Mucosa of descending colon (tissue), 3 donors: ENCODE results near the gene PLEKHA7. TPM values are rescaled to one million over a fixed set of nuclear protein-coding genes. Genes with fewer than 3 reads are reported as not detected.
A peak's percentile ranks its signal among the peaks of the same experiment; 100 is the strongest.

Experiments used
- ATAC-seq: fragments of 200-7000 bp; cut with Tn5 transposase; one replicate; pipeline ENCODE4 v1.9.1; 2020; ENCODE audit warnings: mild to moderate bottlenecking, moderate library complexity
- DNase-seq, 3 donors: peaks; one replicate each; pipeline ENCODE4 v3.0.0-alpha.2; 2020
- H3K36me3 ChIP-seq: fragments of 200-600 bp; one replicate; pipeline ENCODE4 v1.8.0; 2021; ENCODE audit warnings: low read depth, mild to moderate bottlenecking
- H3K4me1 ChIP-seq: fragments of 200-600 bp; one replicate; pipeline ENCODE4 v1.8.0; 2021; ENCODE audit warnings: low read depth, mild to moderate bottlenecking
- H3K4me3 ChIP-seq: fragments of 200-600 bp; one replicate; pipeline ENCODE4 v1.8.0; 2021; ENCODE audit warnings: mild to moderate bottlenecking
- H3K9me3 ChIP-seq: fragments of 200-600 bp; one replicate; pipeline ENCODE4 v1.8.0; 2021; ENCODE audit warnings: mild to moderate bottlenecking
- CTCF ChIP-seq: fragments of 200-600 bp; IDR thresholded peaks from one replicate; pipeline ENCODE4 v1.8.0; 2022; ENCODE audit warnings: antibody characterized with exemption, mild to moderate bottlenecking
- intact Hi-C, 2 donors: fragments of 100-400 bp; cut with DNase I in 1 of 2; cut with micrococcal nuclease in 1 of 2; formaldehyde crosslinking; loops; one replicate each; pipeline versions ENCODE4 v1.11.0 to v1.11.1; 2022; cut with DNase I, micrococcal nuclease
- total RNA-seq, 3 donors: library from RNA; stranded (reverse); fragmentation: NEBNext Ultra II Directional in 2 of 3; extraction: Animal tissue kit (Norgen Biotek cat#: 25700) in 2 of 3; gene quantifications; one replicate each; pipeline versions ENCODE4 v1.2.1 to v1.2.4, GENCODE V29; 2021 to 2023
- donor health status: DM: no; HTN: no; CAD: no; lungs with moderate emphysema.
- donor health status: DM: no; HTN: no; CAD: no.
- donor health status: DM: no; HTN: yes; CAD: no.

The PLEKHA7 gene
- total RNA-seq, 3 donors from 2014 or later: 67.0 to 120 (median 99.6) TPM

DNA sequence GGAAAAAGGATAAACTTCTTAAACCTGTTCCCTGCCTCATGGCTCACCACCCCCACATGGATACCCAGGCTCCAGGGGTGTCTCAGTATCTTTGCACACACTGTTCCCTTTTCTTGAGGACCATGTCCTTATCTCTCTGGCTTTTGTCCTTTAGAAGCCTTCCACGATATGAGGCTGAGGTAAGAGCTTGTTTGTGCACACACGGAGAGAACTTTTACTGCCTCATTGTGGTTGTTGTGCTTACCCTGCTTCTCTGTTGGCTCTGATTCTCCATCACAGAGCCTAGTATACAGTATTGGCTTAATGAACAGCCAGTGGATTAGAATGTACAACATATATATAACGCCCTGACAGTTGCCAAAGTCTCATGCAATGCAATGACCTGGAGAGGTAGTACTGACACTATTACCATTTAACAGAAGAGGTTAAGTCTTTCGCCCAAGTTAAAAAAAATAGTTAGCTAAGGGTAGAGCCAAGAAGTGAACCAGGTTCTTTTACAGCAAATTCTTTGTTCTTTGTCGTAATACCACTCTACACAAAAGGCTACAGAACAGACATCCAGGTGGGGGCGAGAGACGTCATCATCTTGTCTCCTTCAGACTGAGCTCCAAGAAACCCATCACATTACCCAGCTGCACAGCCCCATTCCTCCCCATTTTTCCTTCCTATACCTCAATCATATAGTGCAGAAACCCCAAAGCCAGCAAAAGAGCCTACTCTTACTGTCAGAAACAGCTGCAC is 117.3 kb downstream of the PLEKHA7 start:
- no peaks in the 10 kb centered on the region for H3K36me3 ChIP-seq
- peaks cover 28% of the 10 kb centered on the region for H3K4me1 ChIP-seq
- no peaks in the 10 kb centered on the region for H3K9me3 ChIP-seq
- intact Hi-C loops: no loop called here
- no peak overlapping the region for H3K4me3 ChIP-seq
- TF ChIP-seq CTCF: no peak
- ATAC-seq (peak; percentile 61), DNase-seq (no peak)

- no peak for TF ChIP-seq CTCF
- peaks cover 28% of the 10 kb centered on the region for H3K4me1 ChIP-seq
- no peak for ATAC-seq
- H3K36me3 ChIP-seq: no peaks in the 10 kb centered on the region
- H3K9me3 ChIP-seq: no peaks in the 10 kb centered on the region
- no peak for DNase-seq
- H3K4me3 ChIP-seq: no peak overlapping the region
- intact Hi-C loops: no loop called here
These were observed 118.9 kb downstream of the PLEKHA7 start for GRCh38 chr11:16895306-16895705.

DNA sequence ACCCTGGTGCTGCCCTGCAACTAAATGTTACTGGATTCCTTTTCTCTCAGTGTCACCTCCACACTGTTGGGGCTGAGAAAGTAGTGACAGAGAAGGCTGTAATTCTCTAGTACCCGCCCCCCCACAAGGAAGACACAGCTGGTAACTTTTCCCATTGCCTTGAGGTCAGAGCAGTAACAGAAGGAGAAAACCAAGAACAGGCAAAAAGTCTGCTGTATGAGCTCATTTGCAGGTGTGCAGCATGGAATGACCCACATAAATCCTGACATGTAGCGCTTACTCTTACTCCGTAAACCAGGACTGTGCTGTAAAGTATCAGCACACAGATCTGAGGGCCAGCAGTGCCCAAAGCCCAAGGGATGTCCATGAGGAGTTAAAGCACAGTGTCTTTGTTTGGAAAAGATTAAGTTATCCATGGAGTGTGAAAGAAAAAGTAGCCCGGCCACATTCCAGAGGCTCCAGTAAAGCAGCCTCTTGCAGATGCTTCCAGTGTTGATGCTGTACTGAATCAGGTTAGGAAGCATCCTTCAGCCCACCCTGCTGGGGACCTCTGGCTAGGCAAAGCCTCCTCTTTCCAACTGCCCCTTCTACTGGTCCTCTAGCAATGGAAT is 120.7 kb downstream of the PLEKHA7 start:
- ATAC-seq (no peak), DNase-seq (no peak)
- no peak overlapping the region for H3K4me3 ChIP-seq
- TF ChIP-seq CTCF: no peak
- peaks cover 3% of the 10 kb centered on the region for H3K9me3 ChIP-seq
- intact Hi-C loops: no loop called here
- H3K36me3 ChIP-seq: no peaks in the 10 kb centered on the region
- H3K4me1 ChIP-seq: peaks cover 14% of the 10 kb centered on the region

GRCh38 chr11:16891964-16892363 is 122.2 kb downstream of the PLEKHA7 start:
- TF ChIP-seq CTCF: no peak
- H3K4me1 ChIP-seq: peaks cover 4% of the 10 kb centered on the region
- H3K4me3 ChIP-seq: no peak overlapping the region
- intact Hi-C loops: no loop called here
- no peak for DNase-seq
- H3K9me3 ChIP-seq: peaks cover 3% of the 10 kb centered on the region
- ATAC-seq: peak; percentile 31
- H3K36me3 ChIP-seq: no peaks in the 10 kb centered on the region

- H3K9me3 ChIP-seq: peaks cover 3% of the 10 kb centered on the region
- TF ChIP-seq CTCF: no peak
- peaks cover 3% of the 10 kb centered on the region for H3K4me1 ChIP-seq
- no peak for DNase-seq
- ATAC-seq: no peak
- no peak overlapping the region for H3K4me3 ChIP-seq
- no peaks in the 10 kb centered on the region for H3K36me3 ChIP-seq
- intact Hi-C loops: no loop called here
These were observed 123.0 kb downstream of the PLEKHA7 start for GRCh38 chr11:16891165-16891564.
